WTC11 (cell line): Measurements from ENCODE around the gene HOXA9.

Experiments
- AFF4 ChIP-seq: sonication (generic); formaldehyde crosslinking; IDR thresholded peaks from 2 replicates; pipeline ENCODE4 v1.8.1; 2023; ENCODE audit warnings: mild to moderate bottlenecking, missing genetic modification reagents, borderline replicate concordance
- ATF2 ChIP-seq: sonication (generic); formaldehyde crosslinking; IDR thresholded peaks from 2 replicates; pipeline ENCODE4 v1.8.1; 2022; ENCODE audit warnings: low read depth, missing genetic modification reagents, borderline replicate concordance
- ATF6 ChIP-seq: sonication (generic); formaldehyde crosslinking; IDR thresholded peaks from 2 replicates; pipeline ENCODE4 v1.8.1; 2023; ENCODE audit warnings: mild to moderate bottlenecking, missing genetic modification reagents
- CTCF ChIP-seq: fragments of 200-600 bp; IDR thresholded peaks from 2 replicates; pipeline ENCODE4 v1.8.0; 2022; ENCODE audit warnings: antibody characterized with exemption
- FOXK1 ChIP-seq: sonication (generic); formaldehyde crosslinking; IDR thresholded peaks from 2 replicates; pipeline ENCODE4 v1.8.0; 2022; ENCODE audit warnings: mild to moderate bottlenecking, moderate library complexity, missing genetic modification reagents
- NR2C2 ChIP-seq: sonication (generic); formaldehyde crosslinking; IDR thresholded peaks from 2 replicates; pipeline ENCODE4 v1.8.0; 2022; ENCODE audit warnings: mild to moderate bottlenecking, missing genetic modification reagents
- TP53 ChIP-seq: sonication (generic); formaldehyde crosslinking; IDR thresholded peaks from 2 replicates; pipeline ENCODE4 v1.8.1; 2023; ENCODE audit warnings: mild to moderate bottlenecking, missing genetic modification reagents

- TF ChIP-seq NR2C2 (CRISPR knock-in tag), result no peak
- TF ChIP-seq CTCF, result no peak
- TF ChIP-seq ATF6, result no peak
- TF ChIP-seq FOXK1 (CRISPR knock-in tag), result no peak
- no peak for TF ChIP-seq TP53
- TF ChIP-seq ATF2 (CRISPR knock-in tag), result no peak
- TF ChIP-seq AFF4 (CRISPR knock-in tag), result no peak
These were observed 10.2 kb downstream of the HOXA9 start for GRCh38 chr7:27154901-27155815.
